GM18951 (cell line): Measurements from ENCODE around the gene ZBTB46.
"Not testable (repeated sequence)": the region's sequence is repeated elsewhere in the genome, so short reads cannot be mapped to it uniquely, and the experiment has no call there.

ENCODE experiments used
- POLR2A ChIP-seq: IDR thresholded peaks from 4 replicates; pipeline ENCODE4 v1.6.1; 2011; ENCODE audit warnings: mild to moderate bottlenecking; ENCODE audit not compliant: insufficient read length, insufficient read depth; ENCODE audit errors: extremely low read depth
- in situ Hi-C: fragments of 300-500 bp; cut with MboI; formaldehyde crosslinking; loops from one replicate; pipeline ENCODE4 v1.12.0; 2022; ENCODE audit warnings: low sequenced_read_pairs, mixed read lengths, inconsistent platforms; ENCODE audit not compliant: unreplicated experiment

Gene ZBTB46, protein sequence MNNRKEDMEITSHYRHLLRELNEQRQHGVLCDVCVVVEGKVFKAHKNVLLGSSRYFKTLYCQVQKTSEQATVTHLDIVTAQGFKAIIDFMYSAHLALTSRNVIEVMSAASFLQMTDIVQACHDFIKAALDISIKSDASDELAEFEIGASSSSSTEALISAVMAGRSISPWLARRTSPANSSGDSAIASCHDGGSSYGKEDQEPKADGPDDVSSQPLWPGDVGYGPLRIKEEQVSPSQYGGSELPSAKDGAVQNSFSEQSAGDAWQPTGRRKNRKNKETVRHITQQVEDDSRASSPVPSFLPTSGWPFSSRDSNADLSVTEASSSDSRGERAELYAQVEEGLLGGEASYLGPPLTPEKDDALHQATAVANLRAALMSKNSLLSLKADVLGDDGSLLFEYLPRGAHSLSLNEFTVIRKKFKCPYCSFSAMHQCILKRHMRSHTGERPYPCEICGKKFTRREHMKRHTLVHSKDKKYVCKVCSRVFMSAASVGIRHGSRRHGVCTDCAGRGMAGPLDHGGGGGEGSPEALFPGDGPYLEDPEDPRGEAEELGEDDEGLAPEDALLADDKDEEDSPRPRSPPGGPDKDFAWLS

DNA sequence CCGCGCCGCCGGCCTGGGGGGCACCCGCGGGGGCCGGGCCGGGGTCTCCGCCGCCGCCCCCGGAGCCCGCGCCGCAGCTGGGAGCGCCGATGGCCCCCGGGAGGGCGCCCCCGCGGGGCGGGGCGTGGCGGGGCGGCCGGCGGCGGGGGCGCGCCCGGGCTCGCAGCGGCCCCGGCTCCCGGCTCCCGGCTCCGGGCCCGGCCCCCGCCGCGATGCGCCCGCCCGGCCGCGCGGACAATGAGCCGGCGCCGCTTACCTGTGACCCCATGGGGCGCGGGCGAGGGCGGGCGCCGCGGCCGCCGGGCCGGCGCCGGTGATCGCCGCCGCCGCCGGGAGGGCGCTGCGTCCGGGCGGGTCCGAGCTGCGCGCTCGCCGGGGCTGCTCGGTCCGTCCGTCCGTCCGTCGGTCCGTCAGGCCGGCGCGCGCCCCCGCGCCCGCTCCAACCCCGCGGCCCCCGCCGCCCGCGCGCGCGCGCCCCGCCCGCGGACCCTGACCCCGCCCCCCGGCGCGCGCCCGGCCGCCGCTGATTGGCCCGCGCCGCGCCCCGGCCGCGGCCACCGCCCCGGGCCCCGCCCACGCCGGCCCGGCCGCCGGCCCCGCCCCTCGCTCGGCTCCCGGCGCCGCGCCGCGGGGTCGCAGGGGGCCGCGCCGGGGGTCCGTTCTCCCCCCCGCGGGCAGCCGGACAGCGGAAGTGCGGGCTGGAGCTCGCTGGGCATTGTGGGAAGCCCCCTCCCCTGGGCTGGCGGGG is at the start of gene ZBTB46:
ZBTB46 (minus strand) TSS at position 424 of the 748 bp plus-strand sequence. CDS start 40,507 bp downstream, outside the sequence.
- in situ Hi-C loops = no loop called here
- TF ChIP-seq POLR2A = no peak

DNA sequence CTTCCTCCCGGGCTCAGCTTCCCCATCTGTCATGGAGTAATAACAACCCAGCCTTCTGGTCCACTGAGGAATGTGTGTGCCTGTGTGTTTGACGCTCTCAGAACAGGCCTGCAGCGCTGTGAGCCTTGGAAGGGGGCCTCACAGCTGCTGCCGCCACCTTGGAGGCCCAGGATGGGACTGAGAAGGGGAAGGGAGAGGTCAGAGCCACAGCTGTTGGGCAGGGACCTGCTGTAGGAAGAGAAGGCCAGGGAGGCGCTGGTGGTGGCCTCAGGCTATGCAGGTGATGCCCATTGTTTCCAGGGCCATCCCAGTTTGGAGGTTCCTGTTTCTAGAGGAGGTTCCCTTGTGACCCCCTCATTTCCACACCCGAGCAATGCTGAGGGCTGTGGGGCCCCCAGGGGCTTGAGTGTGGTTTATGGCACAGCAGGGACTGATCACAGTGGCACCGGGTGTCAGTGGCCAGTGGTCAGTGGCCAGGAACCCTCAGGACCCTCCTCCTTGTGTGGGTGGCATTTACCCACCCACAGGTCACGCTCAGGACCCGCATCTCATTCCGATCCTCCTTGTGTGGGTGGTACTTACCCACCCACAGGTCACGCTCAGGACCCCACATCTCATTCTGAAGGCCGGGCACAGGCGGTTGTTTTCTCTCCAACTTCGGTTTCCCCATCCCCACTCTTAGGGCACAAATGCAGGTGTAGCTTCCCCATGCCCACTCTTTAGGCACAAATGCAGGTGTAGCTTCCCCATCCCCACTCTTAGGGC is 48.0 kb upstream of the ZBTB46 start:
- in situ Hi-C loops = no loop called here
- TF ChIP-seq POLR2A = no peak

DNA sequence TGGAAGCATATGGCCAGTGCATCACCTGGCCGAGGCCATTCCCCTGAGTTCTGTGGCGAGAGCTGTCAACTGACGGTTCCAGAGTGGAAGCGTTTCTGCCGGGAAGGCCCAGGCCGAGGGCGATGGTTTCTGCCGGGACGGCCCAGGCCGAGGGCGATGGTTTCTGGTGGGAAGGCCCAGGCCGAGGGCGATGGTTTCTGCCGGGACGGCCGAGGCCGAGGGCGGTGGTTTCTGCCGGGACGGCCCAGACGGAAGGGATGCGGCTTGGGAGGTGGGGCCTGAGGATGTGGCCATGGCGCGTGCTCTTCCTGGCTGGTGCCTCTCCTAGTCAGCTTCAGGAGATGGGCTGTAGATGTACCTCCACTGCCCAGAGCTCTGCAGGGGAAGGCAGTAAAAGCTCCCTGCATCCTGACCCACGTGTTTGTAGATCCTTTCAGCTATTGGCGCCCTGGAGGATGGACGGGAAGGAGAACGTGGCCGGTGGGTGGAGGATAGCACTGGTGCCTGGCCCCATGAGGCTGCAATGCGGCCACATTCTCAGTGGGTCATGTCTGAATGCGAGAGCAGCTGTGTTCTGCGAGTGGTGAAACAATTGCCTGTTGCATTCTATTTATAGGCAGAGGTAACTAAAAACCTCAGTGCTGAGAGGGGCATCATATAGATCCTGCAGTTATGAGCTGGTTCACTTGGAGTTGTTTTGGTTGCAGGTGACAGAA is 46.8 kb upstream of the ZBTB46 start:
- in situ Hi-C loops = no loop called here
- TF ChIP-seq POLR2A = no peak

DNA sequence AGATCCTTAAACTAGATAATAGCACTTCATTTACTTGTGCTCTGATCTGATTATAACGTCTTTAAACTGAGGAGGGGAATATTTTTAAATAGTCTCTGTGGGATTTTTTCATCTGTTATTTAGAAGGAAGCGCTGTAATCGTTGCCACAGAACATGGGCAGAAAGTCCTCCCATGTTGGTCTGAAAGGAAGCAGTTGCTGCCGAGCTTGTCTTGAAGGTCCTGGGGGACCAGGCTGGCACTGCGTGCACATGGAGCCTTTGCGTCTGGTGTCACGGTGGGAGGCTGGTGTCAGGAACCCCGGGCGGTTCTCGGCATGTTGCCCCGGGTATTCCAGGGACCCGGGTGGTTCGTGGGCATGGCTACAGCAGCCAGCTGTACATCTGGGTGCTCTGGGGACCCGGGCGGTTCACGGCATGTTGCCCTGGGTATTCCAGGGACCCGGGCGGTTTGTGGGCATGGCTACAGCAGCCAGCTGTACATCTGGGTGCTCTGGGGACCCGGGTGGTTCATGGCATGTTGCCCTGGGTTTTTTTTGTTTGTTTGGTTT is 45.5 kb upstream of the ZBTB46 start:
- no peak for TF ChIP-seq POLR2A

DNA sequence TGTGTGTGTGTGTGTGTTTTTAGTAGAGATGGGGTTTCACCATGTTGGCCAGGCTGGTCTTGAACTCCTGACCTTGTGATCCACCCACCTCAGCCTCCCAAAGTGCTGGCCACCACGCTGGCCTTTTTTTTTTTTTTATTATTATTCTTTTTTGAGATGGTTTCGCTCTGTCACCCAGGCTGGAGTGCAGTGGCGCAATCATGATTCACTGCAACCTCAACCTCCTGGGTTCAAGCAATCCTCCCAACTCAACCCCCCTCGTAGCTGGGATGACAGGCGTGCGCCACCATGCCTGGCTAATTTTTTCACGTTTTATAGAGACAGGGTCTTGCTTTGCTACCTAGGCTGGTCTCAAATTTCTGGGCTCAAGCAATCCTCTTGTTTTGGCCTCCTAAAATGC is 43.2 kb upstream of the ZBTB46 start:
- in situ Hi-C loops = not testable (repeated sequence)

More for the DNA sequence above, 45.5 kb upstream of the ZBTB46 start:
- in situ Hi-C loops = no loop called here

DNA sequence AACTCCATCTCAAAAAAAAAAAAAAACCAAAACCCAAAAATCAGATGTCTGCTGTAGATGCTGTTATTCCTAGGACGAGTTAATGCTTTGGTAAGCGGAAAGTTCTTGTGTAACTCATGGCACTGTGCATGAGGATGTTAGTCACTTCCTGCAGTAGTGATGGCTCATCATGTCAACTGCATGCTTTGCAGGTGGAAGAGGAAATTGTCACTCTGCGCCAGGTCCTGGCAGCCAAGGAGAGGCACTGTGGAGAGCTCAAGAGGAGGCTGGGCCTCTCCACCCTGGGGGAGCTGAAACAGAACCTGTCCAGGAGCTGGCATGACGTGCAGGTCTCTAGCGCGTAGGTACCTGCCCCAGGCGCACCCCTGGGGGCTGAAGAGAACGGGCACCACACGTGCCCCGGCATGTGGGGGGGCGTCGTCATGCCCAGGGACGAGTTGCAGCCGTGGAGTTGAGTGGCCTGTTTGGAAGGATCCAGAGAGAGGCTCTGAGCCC is 42.5 kb upstream of the ZBTB46 start:
- TF ChIP-seq POLR2A = no peak
- in situ Hi-C loops = no loop called here

DNA sequence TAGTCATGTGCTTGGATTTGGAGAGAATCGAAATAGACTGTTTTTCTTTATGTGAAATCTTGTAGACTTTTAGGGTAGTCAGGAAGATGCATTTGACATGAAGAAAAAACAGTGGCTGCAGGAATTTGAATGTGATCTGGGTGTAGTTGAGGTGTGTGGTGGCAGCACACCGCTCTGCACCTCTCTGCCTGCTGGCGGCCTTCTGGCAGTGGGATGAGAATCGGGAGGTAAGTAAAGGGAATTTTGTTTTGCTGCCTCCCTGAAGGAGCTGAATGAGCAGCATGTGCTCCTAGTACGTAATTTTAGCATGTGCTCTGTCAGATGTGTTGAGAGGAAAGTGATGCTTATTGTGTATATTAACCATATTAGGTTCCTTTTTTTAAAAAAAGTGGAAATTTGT is 37.2 kb upstream of the ZBTB46 start:
- in situ Hi-C loops = no loop called here
- no peak for TF ChIP-seq POLR2A

DNA sequence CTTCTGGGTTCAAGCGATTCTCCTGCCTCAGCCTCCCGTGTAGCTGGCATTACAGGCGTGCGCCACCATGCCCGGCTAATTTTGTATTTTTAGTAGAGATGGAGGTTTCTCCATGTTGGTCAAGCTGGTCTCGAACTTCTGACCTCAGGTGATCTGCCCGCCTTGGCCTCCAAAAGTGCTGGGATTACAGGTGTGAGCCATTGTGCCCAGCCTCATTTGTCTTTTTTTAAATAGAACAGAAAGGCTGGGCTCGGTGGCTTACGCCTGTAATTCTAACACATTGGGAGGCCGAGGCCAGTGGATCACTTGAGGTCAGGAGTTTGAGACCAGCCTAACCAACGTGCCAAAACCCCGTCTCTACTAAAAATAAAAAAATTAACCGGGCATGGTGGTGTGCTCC is 36.0 kb upstream of the ZBTB46 start:
- in situ Hi-C loops = not testable (repeated sequence)

DNA sequence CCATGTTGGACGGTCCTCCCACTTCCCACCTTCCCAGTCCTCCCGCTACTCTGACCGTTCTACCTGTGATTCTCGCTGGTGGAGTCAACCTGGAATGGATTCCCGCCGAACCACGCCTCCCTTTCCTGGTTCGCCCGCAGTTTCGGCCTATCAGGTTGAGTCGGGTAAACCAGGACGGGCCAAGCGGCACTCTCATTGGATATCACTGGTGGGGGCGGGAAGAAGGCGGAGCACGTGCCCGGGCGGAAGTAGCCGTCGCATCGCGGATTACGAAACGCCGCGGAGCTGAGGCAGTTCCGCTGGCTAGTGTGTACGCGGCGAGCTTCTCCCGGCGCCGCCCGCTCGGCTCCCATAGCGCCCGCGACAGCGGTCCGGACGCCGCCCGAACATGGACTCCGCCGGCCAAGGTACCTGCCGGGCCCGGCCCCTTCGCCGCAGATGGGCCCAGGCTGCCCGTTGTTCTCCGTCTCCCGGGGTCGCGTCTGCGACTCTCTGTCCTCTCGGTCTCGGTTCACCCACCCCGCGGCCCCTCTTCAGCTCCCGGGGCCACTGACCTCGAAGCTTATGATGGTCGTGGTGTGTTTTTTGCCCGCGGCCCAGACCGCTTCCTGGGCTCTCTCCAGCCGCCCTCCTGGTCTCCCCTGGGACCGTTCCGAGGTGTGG is 34.0 kb upstream of the ZBTB46 start, which contains the start of gene TPD52L2:
TPD52L2 (plus strand) TSS at position 293 of the 663 bp plus-strand sequence; CDS start at position 389, 96 bp downstream.
- in situ Hi-C loops = no loop called here
- peak; percentile 94 for TF ChIP-seq POLR2A

DNA sequence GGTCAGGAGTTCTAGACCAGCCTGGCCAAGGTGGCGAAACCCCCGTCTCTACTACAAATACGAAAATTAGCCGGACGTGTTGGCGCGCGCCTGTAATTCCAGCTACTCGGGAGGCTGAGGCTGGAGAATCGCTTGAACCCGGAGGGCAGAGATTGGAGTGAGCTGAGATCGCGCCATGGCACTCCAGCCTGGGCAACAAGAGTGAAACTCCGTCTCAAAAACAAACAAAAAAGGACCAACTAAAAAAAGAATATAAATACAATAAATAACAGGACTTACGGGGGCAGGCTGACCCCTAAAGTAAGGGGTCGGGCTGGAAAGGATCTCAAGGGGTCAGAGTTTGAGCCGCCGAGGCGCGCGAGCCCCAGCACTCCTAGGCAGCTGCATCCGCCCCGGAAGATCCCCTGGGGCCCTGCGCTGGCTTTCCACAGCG is 33.5 kb upstream of the ZBTB46 start:
- TF ChIP-seq POLR2A = no peak
- in situ Hi-C loops = no loop called here

DNA sequence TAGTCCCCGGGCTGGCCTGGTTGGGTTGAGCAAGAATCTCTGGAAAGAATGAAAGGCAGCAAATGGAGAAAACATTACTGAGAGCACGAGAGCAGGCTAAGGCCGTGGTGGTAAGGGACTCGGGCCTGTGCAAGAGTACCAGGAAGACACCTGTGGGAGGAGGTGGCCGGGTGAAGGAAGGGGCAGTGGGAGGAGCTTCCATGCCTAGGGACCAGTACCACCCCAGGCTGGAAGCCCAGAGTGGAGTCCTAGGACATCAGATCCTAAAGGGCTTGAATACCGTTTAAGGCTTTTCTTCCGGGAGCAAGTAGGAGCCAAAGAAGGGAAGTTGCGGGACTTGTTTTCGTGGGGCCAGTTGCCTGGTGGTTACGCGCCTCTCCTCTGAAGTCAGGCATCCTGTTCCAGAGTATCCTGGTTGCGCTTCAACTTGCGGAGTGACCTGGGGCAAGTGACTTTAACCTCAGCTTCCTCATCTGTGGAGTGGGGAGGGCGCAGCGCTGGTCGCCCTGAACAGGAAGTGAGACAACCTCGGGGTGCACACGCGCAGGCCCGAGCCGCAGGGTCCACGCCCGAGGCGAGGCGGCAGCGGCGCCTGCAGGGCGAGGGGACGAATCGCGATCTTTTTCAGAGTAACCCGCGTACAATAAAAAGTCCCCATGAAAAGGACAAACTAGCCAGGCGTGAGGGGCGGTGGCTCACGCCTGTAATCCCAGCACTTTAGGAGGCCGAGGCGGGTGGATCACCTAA is 32.9 kb upstream of the ZBTB46 start:
- peak; percentile 65 for TF ChIP-seq POLR2A
- in situ Hi-C loops = no loop called here
